ENCODE data around the gene MCF2L2.

Gene MCF2L2

DNA sequence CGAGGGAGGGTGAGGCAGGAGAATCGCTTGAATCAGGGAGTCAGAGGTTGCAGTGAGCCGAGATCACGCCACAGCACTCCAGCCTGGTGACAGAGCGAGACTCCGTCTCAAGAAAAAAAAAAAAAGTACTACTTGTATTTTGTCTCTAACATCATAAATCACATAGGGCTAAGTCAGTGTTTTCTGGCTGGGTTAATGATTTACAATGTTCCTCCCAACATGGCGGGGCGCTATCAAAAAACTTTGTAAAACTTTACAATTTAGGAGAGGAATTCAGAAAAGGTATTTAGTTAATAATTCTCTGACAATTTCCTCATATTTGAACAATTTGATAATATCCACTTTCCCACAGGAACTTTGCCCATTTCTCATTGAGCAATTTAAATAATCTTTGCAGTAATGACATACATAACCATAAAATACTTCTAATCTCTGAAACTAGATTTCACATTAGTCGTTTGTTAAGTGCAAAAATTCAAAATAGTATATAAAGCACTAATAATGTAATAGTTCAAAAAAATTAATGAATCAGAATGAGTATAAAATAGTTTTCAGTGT is 202.0 kb downstream of the MCF2L2 start:
- DNase-seq: no peak

- DNase-seq: no peak
These were observed 204.0 kb downstream of the MCF2L2 start for GRCh38 chr3:183224180-183224970.

DNA sequence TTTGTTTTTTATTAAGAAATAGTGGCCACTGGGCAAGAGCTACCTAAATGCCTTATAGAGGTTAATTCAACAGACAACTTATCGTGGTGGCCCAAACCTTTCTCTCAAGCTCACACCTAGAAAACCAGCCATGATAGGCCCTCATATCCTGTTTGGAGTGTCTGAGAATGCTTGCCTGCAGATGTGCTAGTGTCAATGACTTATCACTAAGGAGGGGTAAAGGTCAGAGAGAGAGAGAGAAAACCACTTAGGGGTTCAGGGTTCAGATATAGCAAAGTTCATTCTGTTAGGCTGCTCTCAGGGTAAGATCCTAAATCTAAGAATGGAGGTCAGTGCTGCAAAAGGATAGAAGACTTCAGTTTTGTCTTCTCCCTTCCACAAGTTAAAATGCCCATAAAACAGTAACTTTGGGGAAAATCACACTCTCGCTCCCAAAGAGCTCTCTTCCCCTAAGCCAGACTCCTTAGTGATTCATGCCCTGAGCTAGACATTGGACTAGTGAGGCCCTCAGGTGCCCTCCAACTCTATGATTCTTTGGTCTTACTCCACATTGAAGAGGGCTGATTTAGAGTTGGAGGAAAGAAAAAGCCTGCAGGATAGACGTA is 205.7 kb downstream of the MCF2L2 start:
- DNase-seq: no peak

GRCh38 chr3:183220828-183221227 is 207.6 kb downstream of the MCF2L2 start:
- DNase-seq: no peak

- no peak for DNase-seq
These were observed 209.6 kb downstream of the MCF2L2 start for GRCh38 chr3:183218826-183219225.

- DNase-seq: no peak
These were observed 210.7 kb downstream of the MCF2L2 start for GRCh38 chr3:183217548-183218332.

GRCh38 chr3:183215591-183216202 is 212.7 kb downstream of the MCF2L2 start:
- DNase-seq: no peak

- DNase-seq: no peak
These were observed 214.2 kb downstream of the MCF2L2 start for GRCh38 chr3:183214277-183214612.

GRCh38 chr3:183213415-183214276 is 214.8 kb downstream of the MCF2L2 start:
- no peak for DNase-seq

GRCh38 chr3:183212565-183212964 is 215.9 kb downstream of the MCF2L2 start:
- DNase-seq: no peak

DNA sequence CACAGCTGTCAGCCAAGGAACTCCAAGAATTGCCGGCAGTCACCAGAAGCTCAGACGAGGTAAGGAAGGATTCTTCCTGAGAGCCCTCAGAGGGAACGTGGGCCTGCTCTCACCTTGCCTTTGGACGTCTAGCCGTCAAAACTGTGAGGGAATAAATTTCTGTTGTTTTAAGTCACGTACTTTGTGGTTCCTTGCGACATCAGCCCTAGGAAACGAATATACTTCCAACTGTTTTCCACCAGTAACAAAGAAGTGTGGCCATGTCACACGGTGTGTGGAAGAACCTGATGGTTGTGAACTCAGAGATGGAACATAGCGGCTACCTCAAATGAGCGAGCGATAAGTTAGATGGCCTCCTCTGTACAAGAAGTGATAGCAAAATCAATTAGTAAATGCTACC is 216.3 kb downstream of the MCF2L2 start:
- no peak for DNase-seq

- DNase-seq: no peak
These were observed 217.1 kb downstream of the MCF2L2 start for GRCh38 chr3:183211352-183211751.

DNA sequence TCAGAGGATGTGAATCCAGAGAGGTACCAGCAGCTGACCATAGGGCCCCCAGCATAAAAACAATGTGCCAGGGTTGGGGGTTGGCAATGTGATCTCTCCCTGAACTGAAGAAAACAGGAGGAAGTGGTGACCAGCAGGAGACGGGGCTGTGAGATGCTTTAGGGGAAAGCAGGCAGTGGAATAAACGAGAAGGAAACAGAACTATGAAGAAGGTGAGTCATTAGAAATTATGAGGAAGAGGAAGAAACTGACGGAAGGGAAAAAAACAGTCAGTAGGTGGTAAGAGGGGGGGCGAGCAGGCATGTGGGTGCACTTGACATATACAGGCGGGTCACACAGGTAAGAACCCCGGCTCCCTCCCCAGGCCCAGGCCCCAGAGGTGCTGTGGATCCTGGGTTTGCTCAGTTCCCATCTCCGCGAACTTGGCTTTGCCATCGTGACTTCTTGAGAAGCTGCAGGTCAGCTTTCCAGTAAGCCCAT is 217.5 kb downstream of the MCF2L2 start:
- DNase-seq: no peak

DNA sequence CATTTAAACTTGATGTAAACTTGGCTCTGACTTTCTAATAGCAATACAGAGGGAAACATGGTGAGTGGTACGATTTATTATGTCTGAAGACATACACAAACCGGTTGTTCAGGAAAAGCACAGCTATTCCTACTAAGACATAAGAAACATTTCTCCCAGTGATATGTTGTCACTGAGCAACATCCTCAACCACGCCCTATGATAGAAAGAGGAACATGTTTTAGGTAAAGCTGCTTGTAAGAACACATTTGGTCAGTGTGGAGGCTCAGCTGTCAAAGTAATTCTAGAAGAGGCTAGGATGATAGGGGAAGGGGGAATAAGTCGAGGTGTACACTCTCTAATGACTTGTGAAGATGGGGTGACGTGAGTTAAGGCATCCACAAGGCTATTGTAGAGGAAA is 218.1 kb downstream of the MCF2L2 start:
- DNase-seq: no peak

- DNase-seq: no peak
These were observed 219.6 kb downstream of the MCF2L2 start for GRCh38 chr3:183208800-183209199.

DNA sequence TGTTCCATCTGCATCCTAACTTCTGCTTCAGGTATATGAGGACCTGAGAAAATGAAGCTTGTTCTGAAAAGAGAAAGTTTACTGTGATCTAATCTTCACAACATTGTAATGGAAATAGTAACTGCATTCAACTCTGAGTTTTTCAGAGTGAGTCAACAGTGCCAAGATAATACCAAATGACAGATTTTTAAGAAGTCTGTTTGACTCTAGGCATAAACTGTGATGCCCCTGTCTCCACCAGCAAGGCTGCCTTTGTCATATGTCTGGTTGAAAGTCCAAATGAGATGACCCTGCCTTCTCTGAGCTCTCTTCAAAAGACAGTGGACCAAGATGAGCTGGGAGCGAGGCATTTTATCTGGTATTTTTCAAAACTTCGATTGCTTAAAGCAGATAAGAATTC is 220.2 kb downstream of the MCF2L2 start:
- no peak for DNase-seq

DNA sequence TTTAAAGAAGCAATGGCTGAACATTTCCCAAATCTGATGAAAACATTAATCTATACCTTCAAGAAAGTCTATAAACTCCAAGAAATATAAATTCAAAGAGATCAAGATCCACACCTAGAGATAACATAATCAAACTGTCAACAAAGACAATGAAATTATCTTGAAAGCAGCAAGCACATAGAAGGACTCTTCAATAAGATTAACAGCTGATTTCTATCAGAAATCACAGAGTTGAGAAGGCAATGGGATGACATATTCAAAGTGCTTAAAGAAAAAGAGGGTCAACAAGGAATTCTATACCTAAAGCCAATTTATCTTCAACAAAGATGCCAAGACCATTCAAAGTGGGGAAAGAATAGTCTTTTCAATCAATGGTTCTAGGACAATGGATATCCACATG is 224.7 kb downstream of the MCF2L2 start:
- no peak for DNase-seq

DNA sequence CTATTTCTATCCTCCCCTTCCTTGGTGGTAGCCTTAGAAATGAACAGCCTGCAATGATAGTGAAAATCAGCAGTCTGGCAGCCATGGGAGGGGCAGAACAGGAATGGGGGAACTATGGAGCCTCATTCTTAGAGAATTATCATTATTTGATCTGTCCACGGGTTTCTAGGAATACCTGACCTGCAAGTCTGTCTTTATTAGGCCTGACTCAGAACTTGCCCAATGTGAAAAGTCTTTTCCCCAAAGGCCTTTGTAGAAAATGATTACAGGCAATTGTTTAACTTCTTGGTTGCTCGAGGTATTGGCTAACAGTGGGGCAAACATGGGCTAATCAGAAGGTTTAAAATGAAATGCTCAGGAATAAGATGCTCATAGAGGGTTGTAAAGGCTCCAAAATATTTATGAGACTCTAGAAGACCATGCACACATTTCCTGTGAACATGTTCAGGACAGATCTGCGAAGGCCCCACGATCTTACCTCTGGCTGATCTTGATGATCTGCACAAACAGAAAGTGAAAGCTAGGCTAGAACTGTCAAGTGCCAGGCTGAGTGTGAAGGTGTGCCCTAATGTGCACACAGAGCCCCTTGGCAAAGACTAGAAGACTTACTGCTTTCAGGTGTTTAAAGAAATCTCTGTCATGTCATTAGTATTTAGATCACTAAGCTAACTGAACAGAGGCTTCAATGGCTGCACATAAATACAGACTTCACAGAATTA is 226.3 kb downstream of the MCF2L2 start:
- no peak for DNase-seq

GRCh38 chr3:183198939-183199338 is 229.5 kb downstream of the MCF2L2 start:
- no peak for DNase-seq

GRCh38 chr3:183197734-183198133 is 230.7 kb downstream of the MCF2L2 start:
- DNase-seq: no peak

GRCh38 chr3:183195266-183195665 is 233.2 kb downstream of the MCF2L2 start:
- no peak for DNase-seq

Data from NCI-H1694 (cell line).